SK-N-SH (cell line): ENCODE measurements around the gene HDAC7. TPM values are rescaled to one million over a fixed set of nuclear protein-coding genes. Genes with fewer than 3 reads are reported as not detected.

Experiments
- CTCF ChIA-PET: fragments of 300-600, 350-600 bp; formaldehyde crosslinking; extraction: SDS; loops from one replicate; lab custom pipeline; 2021; lab: Yijun Ruan, JAX
- POLR2A ChIA-PET: fragments of 350-600 bp; sonication (Branson Sonifier 250); formaldehyde crosslinking; extraction: SDS; loops from one replicate; lab custom pipeline; 2020; ENCODE audit warnings: antibody characterized with exemption, inconsistent platforms; lab: Yijun Ruan, JAX
- DNase-seq: peaks from one replicate; pipeline ENCODE4 v3.0.0; 2012
- H2AFZ ChIP-seq: fragments of 200-600 bp; sonication (generic); 2 replicates; pipeline ENCODE4 v1.8.1; 2016; ENCODE audit warnings: antibody characterized with exemption, mild to moderate bottlenecking, low read depth
- H3F3A ChIP-seq: fragments of 200-600 bp; sonication (generic); replicated peaks from 2 replicates; pipeline ENCODE3; 2016; ENCODE audit warnings: antibody characterized with exemption, mild to moderate bottlenecking; ENCODE audit not compliant: insufficient read depth
- H3K27ac ChIP-seq, 2 experiments: fragments of 200-500 bp in 1 of 2; fragments of 200-600 bp in 1 of 2; sonication (Bioruptor generic) in 1 of 2; sonication (generic), shearing (Covaris generic) in 1 of 2; 2 replicates each; pipeline versions ENCODE4 v1.5.1 to v1.6.1; 2014 to 2016; ENCODE audit warnings: low read depth in 2 of 2, inconsistent platforms in 1 of 2, low read length in 1 of 2, mild to moderate bottlenecking in 1 of 2, mixed read lengths in 1 of 2
- H3K27me3 ChIP-seq: fragments of 200-600 bp; sonication (generic), shearing (Covaris generic); 2 replicates; pipeline ENCODE4 v1.6.1; 2016; ENCODE audit warnings: mixed run types; ENCODE audit not compliant: insufficient read depth
- H3K36me3 ChIP-seq, 2 experiments: fragments of 200-500 bp in 1 of 2; fragments of 200-600 bp in 1 of 2; sonication (Bioruptor generic) in 1 of 2; sonication (generic) in 1 of 2; replicated peaks in 1 of 2; 2 replicates each; pipeline versions ENCODE3 to v1.5.1; 2014 to 2016; ENCODE audit warnings: low read length in 1 of 2, mild to moderate bottlenecking in 1 of 2; ENCODE audit not compliant: insufficient read depth in 2 of 2, control insufficient read depth in 1 of 2
- H3K4me1 ChIP-seq, 2 experiments: fragments of 200-500 bp in 1 of 2; fragments of 200-600 bp in 1 of 2; sonication (Bioruptor generic) in 1 of 2; sonication (generic), shearing (Covaris generic) in 1 of 2; 2 replicates each; pipeline versions ENCODE4 v1.5.1 to v1.6.1; 2014 to 2016; ENCODE audit warnings: low read depth in 1 of 2, low read length in 1 of 2, mixed run types in 1 of 2; ENCODE audit not compliant: insufficient read depth in 2 of 2, control insufficient read depth in 1 of 2
- H3K4me2 ChIP-seq: fragments of 200-600 bp; sonication (generic), shearing (Covaris generic); 2 replicates; pipeline ENCODE4 v1.6.1; 2017; ENCODE audit warnings: mixed run types
- H3K4me3 ChIP-seq, 2 experiments: fragments of 200-500 bp in 1 of 2; fragments of 200-600 bp in 1 of 2; sonication (Bioruptor generic) in 1 of 2; sonication (generic), shearing (Covaris generic) in 1 of 2; 2 replicates each; pipeline versions ENCODE4 v1.5.1 to v1.8.1; 2014 to 2016; ENCODE audit warnings: low read depth in 2 of 2, inconsistent platforms in 1 of 2, low read length in 1 of 2, mild to moderate bottlenecking in 1 of 2, mixed read lengths in 1 of 2, moderate library complexity in 1 of 2
- H3K79me2 ChIP-seq: fragments of 200-600 bp; sonication (generic); 2 replicates; pipeline ENCODE4 v1.8.1; 2017; ENCODE audit warnings: mild to moderate bottlenecking; ENCODE audit not compliant: insufficient read depth
- H3K9ac ChIP-seq: fragments of 200-600 bp; sonication (generic); 2 replicates; pipeline ENCODE4 v1.6.1; 2017; ENCODE audit warnings: mixed run types
- H3K9me2 ChIP-seq: fragments of 200-600 bp; sonication (generic); 2 replicates; pipeline ENCODE4 v1.6.1; 2017; ENCODE audit warnings: mixed run types
- H3K9me3 ChIP-seq: fragments of 200-600 bp; sonication (generic); 2 replicates; pipeline ENCODE4 v1.6.1; 2017; ENCODE audit warnings: mixed run types, mild to moderate bottlenecking, moderate library complexity
- H4K20me1 ChIP-seq: fragments of 200-600 bp; sonication (generic); 2 replicates; pipeline ENCODE4 v1.6.1; 2017; ENCODE audit warnings: mild to moderate bottlenecking, mixed run types; ENCODE audit not compliant: insufficient read depth
- EZH2phosphoT487 ChIP-seq: fragments of 200-600 bp; sonication (generic); IDR thresholded peaks from 2 replicates; pipeline ENCODE4 v1.6.1; 2017; ENCODE audit warnings: low read depth, mixed run types, mild to moderate bottlenecking, antibody characterized with exemption, moderate library complexity, borderline replicate concordance
- FOSL2 ChIP-seq: IDR thresholded peaks from 2 replicates; pipeline ENCODE4 v1.4.0; 2012; ENCODE audit warnings: low read depth, mild to moderate bottlenecking, moderate library complexity, borderline replicate concordance
- FOXJ3 ChIP-seq: sonication (generic); formaldehyde crosslinking; IDR thresholded peaks from 2 replicates; pipeline ENCODE4 v1.5.1; 2020; ENCODE audit warnings: mild to moderate bottlenecking, missing genetic modification reagents
- GABPA ChIP-seq: IDR thresholded peaks from 2 replicates; pipeline ENCODE4 v1.4.0; 2012; ENCODE audit warnings: low read depth, mild to moderate bottlenecking
- GATA2 ChIP-seq: sonication (generic); formaldehyde crosslinking; IDR thresholded peaks from 2 replicates; pipeline ENCODE4 v1.5.0; 2020; ENCODE audit warnings: mild to moderate bottlenecking, missing genetic modification reagents
- MEF2A ChIP-seq: IDR thresholded peaks from 2 replicates; pipeline ENCODE4 v1.4.0; 2012; ENCODE audit warnings: low read depth, borderline replicate concordance
- MXI1 ChIP-seq: IDR thresholded peaks from 2 replicates; pipeline ENCODE4 v1.6.1; 2012; ENCODE audit warnings: mild to moderate bottlenecking, low read depth, low read length, improper control_type of control experiment
- NRF1 ChIP-seq: IDR thresholded peaks from 2 replicates; pipeline ENCODE4 v1.6.1; 2012; ENCODE audit warnings: low read depth, mild to moderate bottlenecking, low read length
- RAD21 ChIP-seq: IDR thresholded peaks from 2 replicates; pipeline ENCODE4 v1.6.1; 2012; ENCODE audit warnings: mild to moderate bottlenecking, low read length
- RCOR1 ChIP-seq: fragments of 150-350 bp; IDR thresholded peaks from 2 replicates; pipeline ENCODE4 v1.6.1; 2017; ENCODE audit warnings: antibody characterized with exemption, low read length
- RFX5 ChIP-seq: IDR thresholded peaks from 2 replicates; pipeline ENCODE4 v1.6.1; 2012; ENCODE audit warnings: mild to moderate bottlenecking, improper control_type of control experiment, low read length
- RXRA ChIP-seq: IDR thresholded peaks from 2 replicates; pipeline ENCODE4 v1.4.0; 2012; ENCODE audit warnings: low read depth, mild to moderate bottlenecking, borderline replicate concordance
- TAF1 ChIP-seq: IDR thresholded peaks from 2 replicates; pipeline ENCODE4 v1.6.1; 2012; ENCODE audit warnings: low read depth, mild to moderate bottlenecking, low read length, moderate library complexity, borderline replicate concordance
- TCF12 ChIP-seq: IDR thresholded peaks from 2 replicates; pipeline ENCODE4 v1.4.0; 2012
- TEAD4 ChIP-seq: IDR thresholded peaks from 2 replicates; pipeline ENCODE4 v1.4.0; 2012; ENCODE audit warnings: mild to moderate bottlenecking, borderline replicate concordance; ENCODE audit not compliant: insufficient read depth
- YY1 ChIP-seq: IDR thresholded peaks from 2 replicates; pipeline ENCODE4 v1.4.0; 2012; ENCODE audit warnings: low read depth, mild to moderate bottlenecking
- WGBS: methylation state at CpG from one replicate; pipeline ENCODE4 v1.1.6; 2017; ENCODE audit warnings: low lambda C conversion rate; 5-methylcytosine and 5-hydroxymethylcytosine counted together
- polyA plus RNA-seq, 3 experiments: library from polyadenylated mRNA; depleted of rRNA; stranded (reverse); fragments of >200 nt; gene quantifications; 2 replicates each; pipeline ENCODE4 v1.2.3, GENCODE V29; 2012
- TF ChIP-seq, protein P1 (sequence below): IDR thresholded peaks from 2 replicates; pipeline ENCODE4 v1.4.0; 2012; ENCODE audit warnings: low read depth
- TF ChIP-seq, protein P2 (sequence below): fragments of 200-600 bp; sonication (generic); IDR thresholded peaks from 2 replicates; pipeline ENCODE4 v1.6.1; 2017; ENCODE audit warnings: antibody characterized with exemption, mild to moderate bottlenecking, moderate library complexity
- TF ChIP-seq, protein P3 (sequence below): fragments of 150-350 bp; IDR thresholded peaks from 2 replicates; pipeline ENCODE4 v1.6.1; 2017; ENCODE audit warnings: antibody characterized with exemption, low read length, low read depth, borderline replicate concordance
- TF ChIP-seq, protein P4 (sequence below): IDR thresholded peaks from 2 replicates; pipeline ENCODE4; 2012

Gene HDAC7
- polyA plus RNA-seq, 1 of the 3 experiments (the other 2 are of a cell fraction), result 51.0 TPM

DNA sequence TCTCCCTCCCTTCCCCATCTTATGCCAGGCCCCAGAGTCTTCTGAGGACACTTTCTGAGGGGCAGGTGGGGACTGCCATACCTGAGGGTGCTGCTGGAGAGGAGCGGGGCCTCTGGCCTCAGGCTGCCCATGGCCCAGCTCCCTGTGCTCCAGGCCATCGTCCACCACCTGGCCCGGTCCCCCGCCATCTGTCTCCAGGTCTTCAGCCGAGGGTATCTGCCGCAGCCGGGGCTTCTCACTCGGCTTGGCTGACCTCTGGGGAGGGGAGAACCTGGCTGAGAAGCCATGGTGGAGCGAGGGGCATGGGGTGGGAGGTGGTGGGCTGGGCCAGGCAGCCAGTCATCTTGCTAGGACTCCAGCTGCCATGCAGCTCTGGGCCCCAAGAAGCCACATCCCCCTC, 25.0 kb downstream of the HDAC7 start:
- ChIA-PET CTCF (interaction anchor here (0.8 to 15.5 kb wide), 6 partner anchors 15 to 52 kb away, joined by 3 to 247 read pairs (median 17); partner anchors contain the start of gene SLC48A1), POLR2A (no interaction called here)
- Histone ChIP-seq H3K9ac (no peak overlapping the region), H3K27me3 (no peaks in the 10 kb centered on the region), H3K4me3 (no peak overlapping the region), H3K4me2 (no peak overlapping the region), H3K36me3 (peaks cover 17 to 73% of the 10 kb centered on the region in 2 experiments), H3K4me1 (peaks cover 0 to 5% of the 10 kb centered on the region in 2 experiments; a peak in 1 of 4 replicates), H3K27ac (no peak overlapping the region), H3F3A (no peaks in the 10 kb centered on the region), H3K79me2 (peaks cover 18% of the 10 kb centered on the region), H4K20me1 (peaks cover 14% of the 10 kb centered on the region), H3K9me3 (no peaks in the 10 kb centered on the region), H3K9me2 (no peaks in the 10 kb centered on the region), H2AFZ (no peak overlapping the region)
- DNase-seq, result no peak
- 97% methylated on average over 7 of the region's 9 CpGs for WGBS
- TF ChIP-seq FOSL2 (no peak), RAD21 (no peak), RCOR1 (no peak), TCF12 (no peak), RXRA (no peak), GATA2 (CRISPR knock-in tag) (no peak)
- TF ChIP-seq, protein P1, sequence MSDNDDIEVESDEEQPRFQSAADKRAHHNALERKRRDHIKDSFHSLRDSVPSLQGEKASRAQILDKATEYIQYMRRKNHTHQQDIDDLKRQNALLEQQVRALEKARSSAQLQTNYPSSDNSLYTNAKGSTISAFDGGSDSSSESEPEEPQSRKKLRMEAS, result no peak
- TF ChIP-seq, protein P2, sequence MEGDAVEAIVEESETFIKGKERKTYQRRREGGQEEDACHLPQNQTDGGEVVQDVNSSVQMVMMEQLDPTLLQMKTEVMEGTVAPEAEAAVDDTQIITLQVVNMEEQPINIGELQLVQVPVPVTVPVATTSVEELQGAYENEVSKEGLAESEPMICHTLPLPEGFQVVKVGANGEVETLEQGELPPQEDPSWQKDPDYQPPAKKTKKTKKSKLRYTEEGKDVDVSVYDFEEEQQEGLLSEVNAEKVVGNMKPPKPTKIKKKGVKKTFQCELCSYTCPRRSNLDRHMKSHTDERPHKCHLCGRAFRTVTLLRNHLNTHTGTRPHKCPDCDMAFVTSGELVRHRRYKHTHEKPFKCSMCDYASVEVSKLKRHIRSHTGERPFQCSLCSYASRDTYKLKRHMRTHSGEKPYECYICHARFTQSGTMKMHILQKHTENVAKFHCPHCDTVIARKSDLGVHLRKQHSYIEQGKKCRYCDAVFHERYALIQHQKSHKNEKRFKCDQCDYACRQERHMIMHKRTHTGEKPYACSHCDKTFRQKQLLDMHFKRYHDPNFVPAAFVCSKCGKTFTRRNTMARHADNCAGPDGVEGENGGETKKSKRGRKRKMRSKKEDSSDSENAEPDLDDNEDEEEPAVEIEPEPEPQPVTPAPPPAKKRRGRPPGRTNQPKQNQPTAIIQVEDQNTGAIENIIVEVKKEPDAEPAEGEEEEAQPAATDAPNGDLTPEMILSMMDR, result no peak

DNA sequence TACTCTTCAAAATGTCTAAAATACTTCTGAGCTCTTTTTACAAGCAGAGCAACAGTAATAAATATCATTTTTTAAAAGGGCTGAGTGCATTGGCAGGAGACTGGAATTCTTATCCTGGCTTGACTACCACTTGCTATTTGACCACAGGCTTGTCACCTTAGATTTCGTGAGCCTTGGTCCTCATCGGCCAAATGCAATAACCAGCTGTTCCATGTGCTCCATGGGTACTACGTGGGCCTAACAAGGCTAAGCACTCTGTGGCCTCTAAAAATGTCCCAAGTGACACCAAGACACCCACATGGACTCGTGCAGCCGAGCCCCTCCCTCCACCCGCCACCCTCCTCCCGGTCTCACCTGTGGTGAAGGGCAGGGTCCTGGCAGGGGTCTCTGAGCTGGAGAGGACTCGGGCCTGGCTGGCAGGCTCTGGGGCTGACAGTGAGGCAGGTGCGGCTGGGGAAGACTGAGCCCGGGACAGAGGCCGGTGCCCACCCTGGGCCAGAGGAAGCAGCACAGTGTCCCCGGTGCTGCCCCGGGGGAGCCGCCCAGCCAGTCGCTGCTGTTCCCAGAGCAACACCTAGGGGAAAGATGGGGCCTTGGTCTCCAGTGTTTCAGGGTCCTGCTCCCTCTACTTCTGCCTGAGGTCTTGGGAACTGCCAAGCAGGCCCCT, 26.6 kb downstream of the HDAC7 start:
- no peak overlapping the region for H3K9ac ChIP-seq
- peaks cover 9% of the 10 kb centered on the region; the same call in 1 of the 2 replicates for H3K79me2 ChIP-seq
- H3K9me3 ChIP-seq, result no peaks in the 10 kb centered on the region
- no peak for DNase-seq
- no peaks in the 10 kb centered on the region for H3F3A ChIP-seq
- no peak overlapping the region for H3K27ac ChIP-seq
- 81% methylated on average over 6 of the region's 15 CpGs for WGBS
- no peak overlapping the region for H2AFZ ChIP-seq
- no peak overlapping the region for H3K4me2 ChIP-seq
- H4K20me1 ChIP-seq, result no peaks in the 10 kb centered on the region
- ChIA-PET CTCF (interaction anchor here (0.7 to 5.8 kb wide), 9 partner anchors 11 to 371 kb away, joined by 3 to 62 read pairs (median 4); partner anchors contain the start of gene SLC48A1), POLR2A (interaction anchor here (1.0 kb wide), 1 partner anchor 15 kb away, joined by 3 read pairs; no protein-coding TSS in a partner anchor)
- no peak overlapping the region for H3K4me3 ChIP-seq
- no peaks in the 10 kb centered on the region for H3K27me3 ChIP-seq
- no peaks in the 10 kb centered on the region for H3K9me2 ChIP-seq
- H3K4me1 ChIP-seq, result peaks cover 0 to 5% of the 10 kb centered on the region in 2 experiments; a peak in 1 of 4 replicates
- H3K36me3 ChIP-seq, result peaks cover 27 to 80% of the 10 kb centered on the region in 2 experiments
- TF ChIP-seq GABPA, result no peak
- TF ChIP-seq, protein P3, sequence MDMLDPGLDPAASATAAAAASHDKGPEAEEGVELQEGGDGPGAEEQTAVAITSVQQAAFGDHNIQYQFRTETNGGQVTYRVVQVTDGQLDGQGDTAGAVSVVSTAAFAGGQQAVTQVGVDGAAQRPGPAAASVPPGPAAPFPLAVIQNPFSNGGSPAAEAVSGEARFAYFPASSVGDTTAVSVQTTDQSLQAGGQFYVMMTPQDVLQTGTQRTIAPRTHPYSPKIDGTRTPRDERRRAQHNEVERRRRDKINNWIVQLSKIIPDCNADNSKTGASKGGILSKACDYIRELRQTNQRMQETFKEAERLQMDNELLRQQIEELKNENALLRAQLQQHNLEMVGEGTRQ, result no peak
- no peak for TF ChIP-seq EZH2phosphoT487
- TF ChIP-seq, protein P1, result no peak
- TF ChIP-seq MEF2A, result no peak
- no peak for TF ChIP-seq TEAD4
- TF ChIP-seq RFX5, result no peak
- TF ChIP-seq RXRA, result no peak
- TF ChIP-seq NRF1, result no peak
- TF ChIP-seq TAF1, result no peak
- no peak for TF ChIP-seq TCF12
- TF ChIP-seq, protein P4, sequence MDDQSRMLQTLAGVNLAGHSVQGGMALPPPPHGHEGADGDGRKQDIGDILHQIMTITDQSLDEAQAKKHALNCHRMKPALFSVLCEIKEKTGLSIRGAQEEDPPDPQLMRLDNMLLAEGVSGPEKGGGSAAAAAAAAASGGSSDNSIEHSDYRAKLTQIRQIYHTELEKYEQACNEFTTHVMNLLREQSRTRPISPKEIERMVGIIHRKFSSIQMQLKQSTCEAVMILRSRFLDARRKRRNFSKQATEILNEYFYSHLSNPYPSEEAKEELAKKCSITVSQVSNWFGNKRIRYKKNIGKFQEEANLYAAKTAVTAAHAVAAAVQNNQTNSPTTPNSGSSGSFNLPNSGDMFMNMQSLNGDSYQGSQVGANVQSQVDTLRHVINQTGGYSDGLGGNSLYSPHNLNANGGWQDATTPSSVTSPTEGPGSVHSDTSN, result no peak
- no peak for TF ChIP-seq MXI1
- no peak for TF ChIP-seq YY1
- no peak for TF ChIP-seq FOXJ3
